HCT116 (cell line): ENCODE measurements around the gene MTOR.

Source experiments
- CBX3 ChIP-seq: IDR thresholded peaks from 2 replicates; pipeline ENCODE4 v1.6.1; 2012; ENCODE audit warnings: low read depth
- POLR2A ChIP-seq: IDR thresholded peaks from 2 replicates; pipeline ENCODE4 v1.7.0; 2011; ENCODE audit warnings: borderline replicate concordance; ENCODE audit not compliant: insufficient read depth, insufficient read length; ENCODE audit errors: extremely low read depth
- POLR2AphosphoS5 ChIP-seq: IDR thresholded peaks from 2 replicates; pipeline ENCODE4 v1.6.1; 2011; ENCODE audit warnings: mild to moderate bottlenecking, low read depth, low read length, moderate library complexity
- TF ChIP-seq, protein P1 (sequence below), 3 experiments: fragments of 200-600 bp in 1 of 3; sonication (generic) in 1 of 3; IDR thresholded peaks in 2 of 3; conservative IDR thresholded peaks in 1 of 3; 2 replicates each; pipeline ENCODE4 v1.5.1; 2012 to 2017; ENCODE audit warnings: low read depth in 2 of 3, low read length in 2 of 3, antibody characterized with exemption in 1 of 3, borderline replicate concordance in 1 of 3, control low read depth in 1 of 3, mild to moderate bottlenecking in 1 of 3, mixed read lengths in 1 of 3, mixed run types in 1 of 3, moderate library complexity in 1 of 3; ENCODE audit not compliant: insufficient read depth in 1 of 3

DNA sequence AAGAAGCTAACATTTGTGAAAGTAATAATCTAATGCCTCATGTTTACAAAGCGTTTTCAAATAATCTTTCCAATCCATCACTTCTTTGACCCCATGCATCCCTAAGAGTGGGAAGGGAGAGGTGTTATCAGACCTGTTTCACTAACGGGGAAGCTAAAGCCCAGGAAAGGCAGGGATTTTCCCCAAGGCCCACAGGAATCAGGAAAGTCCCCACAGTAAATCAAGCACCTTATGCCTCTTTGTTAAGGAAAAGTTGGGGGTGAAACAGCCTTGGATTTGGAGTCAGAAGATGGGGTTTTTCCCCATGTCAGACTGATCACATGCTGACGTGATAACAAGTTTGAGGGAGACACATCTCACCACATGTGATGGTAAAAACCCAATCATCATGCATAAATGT, 93.1 kb downstream of the MTOR start:
- TF ChIP-seq, protein P1, sequence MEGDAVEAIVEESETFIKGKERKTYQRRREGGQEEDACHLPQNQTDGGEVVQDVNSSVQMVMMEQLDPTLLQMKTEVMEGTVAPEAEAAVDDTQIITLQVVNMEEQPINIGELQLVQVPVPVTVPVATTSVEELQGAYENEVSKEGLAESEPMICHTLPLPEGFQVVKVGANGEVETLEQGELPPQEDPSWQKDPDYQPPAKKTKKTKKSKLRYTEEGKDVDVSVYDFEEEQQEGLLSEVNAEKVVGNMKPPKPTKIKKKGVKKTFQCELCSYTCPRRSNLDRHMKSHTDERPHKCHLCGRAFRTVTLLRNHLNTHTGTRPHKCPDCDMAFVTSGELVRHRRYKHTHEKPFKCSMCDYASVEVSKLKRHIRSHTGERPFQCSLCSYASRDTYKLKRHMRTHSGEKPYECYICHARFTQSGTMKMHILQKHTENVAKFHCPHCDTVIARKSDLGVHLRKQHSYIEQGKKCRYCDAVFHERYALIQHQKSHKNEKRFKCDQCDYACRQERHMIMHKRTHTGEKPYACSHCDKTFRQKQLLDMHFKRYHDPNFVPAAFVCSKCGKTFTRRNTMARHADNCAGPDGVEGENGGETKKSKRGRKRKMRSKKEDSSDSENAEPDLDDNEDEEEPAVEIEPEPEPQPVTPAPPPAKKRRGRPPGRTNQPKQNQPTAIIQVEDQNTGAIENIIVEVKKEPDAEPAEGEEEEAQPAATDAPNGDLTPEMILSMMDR (IDR thresholded peaks at IDR 0.05 in 2 of 3, conservative IDR thresholded peaks at IDR 0.05 in 1 of 3; ENCODE audit: borderline replicate concordance in 1 of 3, insufficient read depth in 1 of 3, low read depth in 2 of 3, low read length in 2 of 3) = no peak
- no peak for TF ChIP-seq POLR2A
- TF ChIP-seq POLR2AphosphoS5 = no peak
- TF ChIP-seq CBX3 = no peak
